ENCODE results near the gene CNTN5.

CNTN5 gene

GRCh38 chr11:99170591-99170990, 149.8 kb downstream of the CNTN5 start:
- DNase-seq (ENCODE audit: low read depth), result no peak

- no peak for DNase-seq (ENCODE audit: low read depth)
These were observed 150.6 kb downstream of the CNTN5 start for GRCh38 chr11:99171330-99171729.

GRCh38 chr11:99176430-99176829, 155.7 kb downstream of the CNTN5 start:
- DNase-seq (ENCODE audit: low read depth), result no peak

- no peak for DNase-seq (ENCODE audit: low read depth)
These were observed 156.7 kb downstream of the CNTN5 start for GRCh38 chr11:99177446-99177845.

- DNase-seq (ENCODE audit: low read depth), result no peak
These were observed 163.4 kb downstream of the CNTN5 start for GRCh38 chr11:99184146-99184545.

- DNase-seq (ENCODE audit: low read depth), result no peak
These were observed 167.5 kb downstream of the CNTN5 start for GRCh38 chr11:99188221-99188620.

GRCh38 chr11:99192716-99193115, 172.0 kb downstream of the CNTN5 start:
- DNase-seq (ENCODE audit: low read depth), result no peak

- DNase-seq (ENCODE audit: low read depth), result no peak
These were observed 176.7 kb downstream of the CNTN5 start for GRCh38 chr11:99197477-99197876.

- no peak for DNase-seq (ENCODE audit: low read depth)
These were observed 177.5 kb downstream of the CNTN5 start for GRCh38 chr11:99198215-99198614.

- no peak for DNase-seq (ENCODE audit: low read depth)
These were observed 178.6 kb downstream of the CNTN5 start for GRCh38 chr11:99199341-99199740.

GRCh38 chr11:99200720-99201119, 180.0 kb downstream of the CNTN5 start:
- DNase-seq (ENCODE audit: low read depth), result no peak

GRCh38 chr11:99208813-99209212, 188.1 kb downstream of the CNTN5 start:
- DNase-seq (ENCODE audit: low read depth), result no peak

GRCh38 chr11:99229544-99229943, 208.8 kb downstream of the CNTN5 start:
- DNase-seq (ENCODE audit: low read depth), result no peak

- DNase-seq (ENCODE audit: low read depth), result no peak
These were observed 213.8 kb downstream of the CNTN5 start for GRCh38 chr11:99234534-99234933.

- no peak for DNase-seq (ENCODE audit: low read depth)
These were observed 217.7 kb downstream of the CNTN5 start for GRCh38 chr11:99238401-99238800.

GRCh38 chr11:99240192-99241030, 219.7 kb downstream of the CNTN5 start:
- no peak for DNase-seq (ENCODE audit: low read depth)

GRCh38 chr11:99241066-99241465, 220.3 kb downstream of the CNTN5 start:
- DNase-seq (ENCODE audit: low read depth), result no peak

- DNase-seq (ENCODE audit: low read depth), result no peak
These were observed 223.9 kb downstream of the CNTN5 start for GRCh38 chr11:99244613-99245012.

GRCh38 chr11:99246199-99246598, 225.4 kb downstream of the CNTN5 start:
- no peak for DNase-seq (ENCODE audit: low read depth)

- DNase-seq (ENCODE audit: low read depth), result no peak
These were observed 235.9 kb downstream of the CNTN5 start for GRCh38 chr11:99256614-99257013.

- DNase-seq (ENCODE audit: low read depth), result no peak
These were observed 236.4 kb downstream of the CNTN5 start for GRCh38 chr11:99257131-99257530.

GRCh38 chr11:99260696-99261095, 239.9 kb downstream of the CNTN5 start:
- DNase-seq (ENCODE audit: low read depth), result no peak

- DNase-seq (ENCODE audit: low read depth), result no peak
These were observed 248.1 kb downstream of the CNTN5 start for GRCh38 chr11:99268886-99269285.

GRCh38 chr11:99271527-99271926, 250.8 kb downstream of the CNTN5 start:
- DNase-seq (ENCODE audit: low read depth), result no peak
